Heart left ventricle (tissue), 13 donors: ENCODE results near the gene TMEM208.

ENCODE experiments used
- POLR2A ChIP-seq, 2 donors: fragments of 450-650 bp; IDR thresholded peaks; one replicate each; pipeline ENCODE4 v1.6.1; 2017; ENCODE audit warnings: antibody characterized with exemption in 2 of 2, mild to moderate bottlenecking in 2 of 2, moderate library complexity in 2 of 2
- TF ChIP-seq, protein P1 (sequence below), 12 donors: fragments of 200-600 bp; sonication (generic) in 4 of 12; IDR thresholded peaks; one replicate each; pipeline versions ENCODE4 v1.5.0 to v1.8.0; 2018 to 2022; ENCODE audit warnings: antibody characterized with exemption in 12 of 12, mild to moderate bottlenecking in 5 of 12
- donor health status: ischemic (EF 13 %, LVEDD 7.1; RV severe dilation, severe dysfunction).
- donor health status: DM: no; HTN: yes; CAD: no.
- donor health status: DM: no; HTN: no; CAD: no.
- donor health status: ischemic (EF 25% LVEDD 6.9; RV normal size, moderate dysfunction).
- donor health status: ischemic (EF 25% LVEDD 5.7; RV mildly dilated, moderate dysfunction).
- donor health status: ischemic (EF 35%, LVEDD 5.7; RV mildly dilated, moderate dysfunction).
- donor health status: nonischemic (EF 11% LVEDD 7.7; RV severe dilation, severe dysfunction).
- donor health status: DM: yes; HTN: yes; CAD: no.
- donor health status: PGD.
- donor health status: ischemic (EF 29% LVEDD 5.4; RV normal size, mild dysfunction).
- donor health status: nonischemic (EF 23%, LVEDD 6.1; RV moderate dilation, normal function).

- no peak for TF ChIP-seq POLR2A (IDR thresholded peaks at IDR 0.05)
- TF ChIP-seq, protein P1, sequence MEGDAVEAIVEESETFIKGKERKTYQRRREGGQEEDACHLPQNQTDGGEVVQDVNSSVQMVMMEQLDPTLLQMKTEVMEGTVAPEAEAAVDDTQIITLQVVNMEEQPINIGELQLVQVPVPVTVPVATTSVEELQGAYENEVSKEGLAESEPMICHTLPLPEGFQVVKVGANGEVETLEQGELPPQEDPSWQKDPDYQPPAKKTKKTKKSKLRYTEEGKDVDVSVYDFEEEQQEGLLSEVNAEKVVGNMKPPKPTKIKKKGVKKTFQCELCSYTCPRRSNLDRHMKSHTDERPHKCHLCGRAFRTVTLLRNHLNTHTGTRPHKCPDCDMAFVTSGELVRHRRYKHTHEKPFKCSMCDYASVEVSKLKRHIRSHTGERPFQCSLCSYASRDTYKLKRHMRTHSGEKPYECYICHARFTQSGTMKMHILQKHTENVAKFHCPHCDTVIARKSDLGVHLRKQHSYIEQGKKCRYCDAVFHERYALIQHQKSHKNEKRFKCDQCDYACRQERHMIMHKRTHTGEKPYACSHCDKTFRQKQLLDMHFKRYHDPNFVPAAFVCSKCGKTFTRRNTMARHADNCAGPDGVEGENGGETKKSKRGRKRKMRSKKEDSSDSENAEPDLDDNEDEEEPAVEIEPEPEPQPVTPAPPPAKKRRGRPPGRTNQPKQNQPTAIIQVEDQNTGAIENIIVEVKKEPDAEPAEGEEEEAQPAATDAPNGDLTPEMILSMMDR (IDR thresholded peaks at IDR 0.05), result no peak
Observed at GRCh38 chr16:67270931-67271338, 44.0 kb downstream of the TMEM208 start.
